GM12891 (cell line): ENCODE results near the gene EHD1.

Experiments used
- POLR2A ChIP-seq: IDR thresholded peaks from 2 replicates; pipeline ENCODE4 v1.6.1; 2011; ENCODE audit warnings: low read depth, low read length, control low read depth
- POLR2AphosphoS5 ChIP-seq: IDR thresholded peaks from 2 replicates; pipeline ENCODE4 v1.6.1; 2011; ENCODE audit warnings: low read depth, low read length, control low read depth
- TAF1 ChIP-seq: IDR thresholded peaks from 2 replicates; pipeline ENCODE4 v1.6.1; 2011; ENCODE audit warnings: low read depth, low read length, control low read depth

DNA sequence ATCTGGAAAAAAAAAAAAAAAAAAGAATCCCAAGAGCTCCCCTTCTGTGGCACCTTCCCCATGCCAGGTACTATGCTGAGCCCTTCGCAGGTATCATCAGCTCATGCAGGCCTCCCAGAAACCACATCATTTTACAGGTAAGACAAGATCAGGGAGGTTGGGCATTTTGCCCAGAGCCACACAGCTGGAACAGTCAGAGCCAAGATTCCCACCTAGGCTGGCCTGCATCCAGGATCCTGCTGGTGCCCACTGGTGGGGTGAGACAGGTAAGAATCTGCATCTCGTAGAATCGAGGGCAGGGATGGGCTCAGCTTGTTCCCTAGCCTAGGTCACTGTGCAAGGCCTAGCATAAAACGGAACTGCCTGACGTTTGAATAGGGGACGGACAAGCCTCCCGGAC lies 52.4 kb downstream of the EHD1 start:
- TF ChIP-seq TAF1 (no peak), POLR2A (no peak), POLR2AphosphoS5 (no peak)
